Left renal cortex interstitium (tissue), 4 donors: ENCODE data around the gene NAA11. TPM values are rescaled to one million over a fixed set of nuclear protein-coding genes. Genes with fewer than 3 reads are reported as not detected.
"Not testable (repeated sequence)": the region's sequence is repeated elsewhere in the genome, so short reads cannot be mapped to it uniquely, and the experiment has no call there.

Experiments
- DNase-seq, 4 donors: peaks; one replicate each; pipeline ENCODE4 v3.0.0-alpha.2; 2013; ENCODE audit warnings: low read depth in 4 of 4, low spot score in 2 of 4, missing footprints in 1 of 4
- polyA plus RNA-seq, 4 donors: library from polyadenylated mRNA; unstranded; fragments of 120-200 nt; gene quantifications; one replicate each; pipeline ENCODE4 v1.2.1, GENCODE V29; 2013; ENCODE audit not compliant: insufficient read length in 4 of 4

The NAA11 gene
- polyA plus RNA-seq, 4 donors = not detected

- DNase-seq = no peak
Observed at GRCh38 chr4:79311279-79311678, 14.6 kb downstream of the NAA11 start.

- DNase-seq = no peak
Observed at GRCh38 chr4:79308971-79309370, 16.9 kb downstream of the NAA11 start.

GRCh38 chr4:79308137-79308536 is 17.7 kb downstream of the NAA11 start:
- no peak for DNase-seq

- no peak for DNase-seq
Observed at GRCh38 chr4:79306795-79307194, 19.1 kb downstream of the NAA11 start.

GRCh38 chr4:79300280-79300679 is 25.6 kb downstream of the NAA11 start:
- no peak for DNase-seq

- DNase-seq = no peak
Observed at GRCh38 chr4:79298484-79298883, 27.4 kb downstream of the NAA11 start.

- no peak for DNase-seq
Observed at GRCh38 chr4:79298027-79298426, 27.8 kb downstream of the NAA11 start.

- no peak for DNase-seq
Observed at GRCh38 chr4:79297479-79297878, 28.4 kb downstream of the NAA11 start.

- DNase-seq = no peak
Observed at GRCh38 chr4:79296768-79297428, 29.0 kb downstream of the NAA11 start.

- no peak for DNase-seq
Observed at GRCh38 chr4:79295086-79295485, 30.8 kb downstream of the NAA11 start.

- no peak for DNase-seq
Observed at GRCh38 chr4:79294064-79294463, 31.8 kb downstream of the NAA11 start.

GRCh38 chr4:79292008-79292407 is 33.9 kb downstream of the NAA11 start:
- no peak for DNase-seq

GRCh38 chr4:79290376-79290775 is 35.5 kb downstream of the NAA11 start:
- no peak for DNase-seq

- no peak for DNase-seq
Observed at GRCh38 chr4:79288185-79288584, 37.7 kb downstream of the NAA11 start.

- no peak for DNase-seq
Observed at GRCh38 chr4:79287718-79288117, 38.1 kb downstream of the NAA11 start.

GRCh38 chr4:79287076-79287475 is 38.8 kb downstream of the NAA11 start:
- DNase-seq = no peak

GRCh38 chr4:79281566-79282359 is 44.1 kb downstream of the NAA11 start:
- no peak for DNase-seq

GRCh38 chr4:79277467-79277866 is 48.4 kb downstream of the NAA11 start:
- DNase-seq = not testable (repeated sequence)

- peak; percentile 9 to 34 (median 26) for DNase-seq
Observed at GRCh38 chr4:79273915-79274314, 51.9 kb downstream of the NAA11 start.

GRCh38 chr4:79272761-79273160 is 53.1 kb downstream of the NAA11 start:
- no peak for DNase-seq

- DNase-seq = no peak
Observed at GRCh38 chr4:79272126-79272525, 53.7 kb downstream of the NAA11 start.

GRCh38 chr4:79267671-79268070 is 58.2 kb downstream of the NAA11 start:
- no peak for DNase-seq
